ENCODE measurements around the gene PPFIBP2.

- TF ChIP-seq THAP11 (CRISPR knock-in tag; IDR thresholded peaks at IDR 0.05) (no peak), STAG1 (CRISPR knock-in tag; IDR thresholded peaks at IDR 0.05) (no peak)
- TF ChIP-seq, protein P1, sequence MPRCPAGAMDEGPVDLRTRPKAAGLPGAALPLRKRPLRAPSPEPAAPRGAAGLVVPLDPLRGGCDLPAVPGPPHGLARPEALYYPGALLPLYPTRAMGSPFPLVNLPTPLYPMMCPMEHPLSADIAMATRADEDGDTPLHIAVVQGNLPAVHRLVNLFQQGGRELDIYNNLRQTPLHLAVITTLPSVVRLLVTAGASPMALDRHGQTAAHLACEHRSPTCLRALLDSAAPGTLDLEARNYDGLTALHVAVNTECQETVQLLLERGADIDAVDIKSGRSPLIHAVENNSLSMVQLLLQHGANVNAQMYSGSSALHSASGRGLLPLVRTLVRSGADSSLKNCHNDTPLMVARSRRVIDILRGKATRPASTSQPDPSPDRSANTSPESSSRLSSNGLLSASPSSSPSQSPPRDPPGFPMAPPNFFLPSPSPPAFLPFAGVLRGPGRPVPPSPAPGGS (CRISPR knock-in tag; IDR thresholded peaks at IDR 0.05) = no peak
Measured at GRCh38 chr11:7577291-7578190, 63.7 kb downstream of the PPFIBP2 start.
